DMS79 treated with DMSO at 0.1 percent for 48 hours (cell line): Measurements from ENCODE around the gene ZNF653.

Source experiments
- DNase-seq: peaks from one replicate; lab custom pipeline; 2025; lab: John Stamatoyannopoulos, UW

Gene ZNF653

GRCh38 chr19:11519138-11519537 lies 13.5 kb upstream of the ZNF653 start:
- no peak for DNase-seq

- no peak for DNase-seq
Measured at GRCh38 chr19:11513946-11514345, 8.3 kb upstream of the ZNF653 start.

- DNase-seq, result no peak
Measured at GRCh38 chr19:11510444-11510843, 4.8 kb upstream of the ZNF653 start.

GRCh38 chr19:11507370-11508078 lies 1.9 kb upstream of the ZNF653 start:
- DNase-seq, result no peak

- no peak for DNase-seq
Measured at GRCh38 chr19:11506967-11507366, 1.3 kb upstream of the ZNF653 start.

- no peak for DNase-seq
Measured at GRCh38 chr19:11506101-11506555, 489 bp upstream of the ZNF653 start.

GRCh38 chr19:11505032-11505503 lies 571 bp downstream of the ZNF653 start:
- peak; percentile 95 for DNase-seq

GRCh38 chr19:11504502-11505031 lies 1.1 kb downstream of the ZNF653 start:
- no peak for DNase-seq

GRCh38 chr19:11499890-11500420 lies 5.7 kb downstream of the ZNF653 start:
- no peak for DNase-seq

GRCh38 chr19:11499220-11499726 lies 6.4 kb downstream of the ZNF653 start:
- no peak for DNase-seq

GRCh38 chr19:11496391-11497163 lies 9.1 kb downstream of the ZNF653 start:
- DNase-seq, result no peak

- no peak for DNase-seq
Measured at GRCh38 chr19:11495885-11496284, 9.8 kb downstream of the ZNF653 start.

- DNase-seq, result no peak
Measured at GRCh38 chr19:11495481-11495880, 10.2 kb downstream of the ZNF653 start.

GRCh38 chr19:11494634-11495285 lies 10.9 kb downstream of the ZNF653 start:
- no peak for DNase-seq

- no peak for DNase-seq
Measured at GRCh38 chr19:11489378-11489777, 16.3 kb downstream of the ZNF653 start.

GRCh38 chr19:11486661-11487503 lies 18.8 kb downstream of the ZNF653 start:
- no peak for DNase-seq

GRCh38 chr19:11485245-11485837 lies 20.3 kb downstream of the ZNF653 start:
- DNase-seq, result no peak

GRCh38 chr19:11483366-11484111 lies 22.1 kb downstream of the ZNF653 start:
- DNase-seq, result no peak

- peak; percentile 79 for DNase-seq
Measured at GRCh38 chr19:11482384-11483050, 23.1 kb downstream of the ZNF653 start.
